Brain microvascular endothelial cell (primary cell): ENCODE data around the gene ARHGEF7.

Experiments
- DNase-seq: peaks from one replicate; pipeline ENCODE4 v3.0.0-alpha.2; 2020
- H3K27ac ChIP-seq: fragments of 250-450 bp; sonication (Bioruptor Pico); 2 replicates; pipeline ENCODE4 v1.5.1; 2020; ENCODE audit warnings: mild to moderate bottlenecking, moderate library complexity
- H3K27me3 ChIP-seq: fragments of 250-450 bp; sonication (Bioruptor Pico); replicated peaks from 2 replicates; pipeline ENCODE4 v1.5.1; 2020; ENCODE audit warnings: mild to moderate bottlenecking
- H3K36me3 ChIP-seq: fragments of 250-450 bp; sonication (Bioruptor Pico); replicated peaks from 2 replicates; pipeline ENCODE4 v1.5.1; 2020; ENCODE audit warnings: mild to moderate bottlenecking
- H3K4me3 ChIP-seq: 2 replicates; pipeline ENCODE4 v1.5.1; 2011; ENCODE audit warnings: low read depth, mild to moderate bottlenecking, control low read depth, low read length, moderate library complexity
- CTCF ChIP-seq: IDR thresholded peaks from 2 replicates; pipeline ENCODE4 v1.5.1; 2011; ENCODE audit warnings: low read depth, mild to moderate bottlenecking, moderate library complexity, low read length, control low read depth, inconsistent platforms; ENCODE audit errors: missing control alignments
- in situ Hi-C: cut with HindIII; loops from 2 replicates; pipeline ENCODE4 v1.10.0; 2017; ENCODE audit warnings: low sequenced_read_pairs, low pct_ligation_motif_present

ARHGEF7 gene

DNA sequence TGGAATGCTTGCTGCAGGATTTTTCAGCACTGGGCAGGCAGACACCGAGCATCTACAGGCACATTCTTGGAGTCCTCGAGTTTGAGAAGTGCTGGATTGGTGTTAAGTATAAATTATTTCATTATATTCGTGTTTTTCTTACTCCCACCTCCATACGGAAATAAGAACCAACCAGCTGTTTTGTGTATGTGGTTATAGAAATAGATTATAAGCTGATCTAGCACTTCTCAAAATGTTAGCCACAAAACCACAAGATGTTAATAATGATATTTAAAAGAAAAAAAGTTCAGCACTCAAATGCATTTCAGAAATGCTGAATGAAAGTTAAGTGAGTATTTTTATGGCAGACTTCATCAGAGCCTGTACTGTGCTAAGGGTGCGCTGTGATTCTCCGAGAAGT, 181.3 kb downstream of the ARHGEF7 start:
- H3K4me3 ChIP-seq: no peak overlapping the region
- no peak for TF ChIP-seq CTCF
- no peak for DNase-seq
- no peak overlapping the region for H3K27ac ChIP-seq
- H3K27me3 ChIP-seq: no peaks in the 10 kb centered on the region
- in situ Hi-C loops: no loop called here
- H3K36me3 ChIP-seq: peaks cover 39% of the 10 kb centered on the region

- TF ChIP-seq CTCF: no peak
- no peak overlapping the region for H3K4me3 ChIP-seq
- no peak overlapping the region for H3K27ac ChIP-seq
- H3K27me3 ChIP-seq: no peaks in the 10 kb centered on the region
- in situ Hi-C loops: no loop called here
- DNase-seq: no peak
- peaks cover 41% of the 10 kb centered on the region for H3K36me3 ChIP-seq
These were observed 183.3 kb downstream of the ARHGEF7 start for GRCh38 chr13:111298214-111298975.

- TF ChIP-seq CTCF: no peak
- no peak overlapping the region for H3K4me3 ChIP-seq
- H3K36me3 ChIP-seq: peaks cover 55% of the 10 kb centered on the region
- in situ Hi-C loops: no loop called here
- DNase-seq: no peak
- no peaks in the 10 kb centered on the region for H3K27me3 ChIP-seq
- no peak overlapping the region for H3K27ac ChIP-seq
These were observed 187.1 kb downstream of the ARHGEF7 start for GRCh38 chr13:111302045-111302726.

DNA sequence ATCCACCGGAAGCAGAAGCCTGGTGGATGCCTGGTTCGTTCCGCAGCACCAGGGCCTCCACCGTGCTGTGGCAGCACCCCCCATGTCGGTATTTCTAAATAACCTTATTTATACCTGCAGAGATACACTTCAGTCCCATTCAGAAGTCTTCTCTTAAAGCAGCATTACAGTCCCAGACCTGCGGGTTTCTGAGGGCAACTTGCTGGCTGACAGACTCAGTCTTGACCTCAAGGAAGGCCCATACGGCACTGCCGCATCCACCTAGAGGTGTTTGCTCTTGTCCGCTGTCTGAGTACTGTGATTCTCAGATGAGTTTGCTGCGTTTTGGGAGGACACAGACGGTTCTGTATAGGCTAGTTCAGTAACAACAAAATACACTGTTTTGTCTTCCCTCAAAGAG, 188.4 kb downstream of the ARHGEF7 start:
- H3K36me3 ChIP-seq: peaks cover 51% of the 10 kb centered on the region
- no peak for DNase-seq
- no peak for TF ChIP-seq CTCF
- H3K27ac ChIP-seq: no peak overlapping the region
- in situ Hi-C loops: no loop called here
- H3K4me3 ChIP-seq: no peak overlapping the region
- no peaks in the 10 kb centered on the region for H3K27me3 ChIP-seq

DNA sequence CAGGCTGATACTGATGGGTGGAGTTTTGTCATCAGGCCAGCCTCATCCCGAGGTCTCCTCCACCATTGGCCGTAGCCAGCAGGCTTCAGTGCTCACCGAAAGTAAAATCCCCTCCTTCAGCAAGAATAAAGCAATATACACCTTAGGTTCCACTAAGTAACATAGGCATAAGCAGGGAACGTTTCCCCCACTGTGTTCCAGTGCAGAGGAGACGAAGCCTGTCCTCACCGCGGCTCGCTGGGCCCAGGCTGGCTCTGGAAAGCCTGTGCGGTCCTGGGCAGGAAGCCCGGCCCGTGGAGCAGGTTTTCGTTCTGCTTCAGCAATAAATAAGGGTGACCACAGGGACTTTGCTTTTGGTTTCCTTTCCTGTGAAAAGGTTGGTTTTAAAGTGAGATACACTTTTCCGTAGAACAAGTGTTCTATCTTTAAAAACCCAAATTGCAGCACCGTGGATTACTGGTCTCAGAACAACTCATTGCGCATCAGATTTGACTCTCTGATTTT, 189.0 kb downstream of the ARHGEF7 start:
- Histone ChIP-seq H3K27ac (no peak overlapping the region), H3K27me3 (no peaks in the 10 kb centered on the region), H3K4me3 (no peak overlapping the region), H3K36me3 (peaks cover 49% of the 10 kb centered on the region)
- TF ChIP-seq CTCF: no peak
- in situ Hi-C loops: no loop called here
- DNase-seq: no peak
